ENCODE data around the gene NDUFA8. TPM values are rescaled to one million over a fixed set of nuclear protein-coding genes. Genes with fewer than 3 reads are reported as not detected.

The NDUFA8 gene
- total RNA-seq, 3 donors from 2014 or later: 30.4 to 37.5 (median 30.5) TPM

- intact Hi-C loops (cut with DNase I; ENCODE audit: low total_unique reads): no loop called here
- DNase-seq (ENCODE audit: low spot score in 2 of 2): no peak
- no peaks in the 10 kb centered on the region for H3K27me3 ChIP-seq
- no peaks in the 10 kb centered on the region for H3K36me3 ChIP-seq
- H3K27ac ChIP-seq: peak overlapping the region in 1 of 2 donors; percentile 25
- H3K4me1 ChIP-seq: no peaks in the 10 kb centered on the region
- H3K9me3 ChIP-seq: no peaks in the 10 kb centered on the region
- TF ChIP-seq POLR2A (IDR thresholded peaks at IDR 0.05): no peak
- TF ChIP-seq CTCF (IDR thresholded peaks at IDR 0.05): no peak
- TF ChIP-seq POLR2AphosphoS5 (IDR thresholded peaks at IDR 0.05): no peak
- no peak overlapping the region for H3K4me3 ChIP-seq
These were observed 24.6 kb downstream of the NDUFA8 start for GRCh38 chr9:122134822-122135528.

GRCh38 chr9:122133984-122134535 is 25.5 kb downstream of the NDUFA8 start:
- Histone ChIP-seq H3K9me3 (no peaks in the 10 kb centered on the region), H3K36me3 (no peaks in the 10 kb centered on the region), H3K27me3 (no peaks in the 10 kb centered on the region), H3K27ac (peak overlapping the region in 1 of 2 donors; percentile 52), H3K4me3 (no peak overlapping the region), H3K4me1 (no peaks in the 10 kb centered on the region)
- intact Hi-C loops (cut with DNase I; ENCODE audit: low total_unique reads): no loop called here
- DNase-seq (ENCODE audit: low spot score in 2 of 2): no peak
- no peak for TF ChIP-seq POLR2A (IDR thresholded peaks at IDR 0.05)

- Histone ChIP-seq H3K9me3 (no peaks in the 10 kb centered on the region), H3K4me1 (no peaks in the 10 kb centered on the region), H3K27ac (peak overlapping the region in 1 of 2 donors; percentile 52), H3K27me3 (no peaks in the 10 kb centered on the region), H3K36me3 (no peaks in the 10 kb centered on the region), H3K4me3 (no peak overlapping the region)
- no peak for DNase-seq (ENCODE audit: low spot score in 2 of 2)
- intact Hi-C loops (cut with DNase I; ENCODE audit: low total_unique reads): no loop called here
- TF ChIP-seq POLR2AphosphoS5 (IDR thresholded peaks at IDR 0.05): peak in 1 of 3 donors; percentile 22
- TF ChIP-seq POLR2A (IDR thresholded peaks at IDR 0.05): no peak
These were observed 26.2 kb downstream of the NDUFA8 start for GRCh38 chr9:122133263-122133983.

- intact Hi-C loops (cut with DNase I; ENCODE audit: low total_unique reads): no loop called here
- no peak for DNase-seq (ENCODE audit: low spot score in 2 of 2)
- H3K36me3 ChIP-seq: no peaks in the 10 kb centered on the region
- no peaks in the 10 kb centered on the region for H3K9me3 ChIP-seq
- no peak overlapping the region for H3K27ac ChIP-seq
- no peak for TF ChIP-seq POLR2A (IDR thresholded peaks at IDR 0.05)
- TF ChIP-seq CTCF (IDR thresholded peaks at IDR 0.05): no peak
- TF ChIP-seq POLR2AphosphoS5 (IDR thresholded peaks at IDR 0.05): no peak
- no peak overlapping the region for H3K4me3 ChIP-seq
- no peaks in the 10 kb centered on the region for H3K4me1 ChIP-seq
- no peaks in the 10 kb centered on the region for H3K27me3 ChIP-seq
These were observed 27.0 kb downstream of the NDUFA8 start for GRCh38 chr9:122132539-122132938.

- peak in 1 of 2 donors; percentile 54 for DNase-seq (ENCODE audit: low spot score in 2 of 2)
These were observed 28.1 kb downstream of the NDUFA8 start for GRCh38 chr9:122131401-122132001.

More at GRCh38 chr9:122131401-122132001, 28.1 kb downstream of the NDUFA8 start:
- no peaks in the 10 kb centered on the region for H3K36me3 ChIP-seq
- no peaks in the 10 kb centered on the region for H3K9me3 ChIP-seq
- H3K27me3 ChIP-seq: peaks cover 0 to 9% of the 10 kb centered on the region in 2 donors
- no peak for TF ChIP-seq CTCF (IDR thresholded peaks at IDR 0.05)
- TF ChIP-seq POLR2AphosphoS5 (IDR thresholded peaks at IDR 0.05): no peak
- no peak for TF ChIP-seq POLR2A (IDR thresholded peaks at IDR 0.05)
- intact Hi-C loops (cut with DNase I; ENCODE audit: low total_unique reads): no loop called here
- H3K27ac ChIP-seq: no peak overlapping the region
- H3K4me1 ChIP-seq: no peaks in the 10 kb centered on the region
- peak overlapping the region in 1 of 3 donors; percentile 25 for H3K4me3 ChIP-seq
